Choroid plexus epithelial cell (primary cell): ENCODE measurements around the gene ALPG.

Experiments used
- DNase-seq: peaks from one replicate; pipeline ENCODE4 v3.0.0-alpha.2; 2010; ENCODE audit warnings: low read depth
- H3K4me3 ChIP-seq: 2 replicates; pipeline ENCODE4 v1.5.1; 2011; ENCODE audit warnings: low read depth, mild to moderate bottlenecking, control low read depth, low read length, moderate library complexity
- TF ChIP-seq, protein P1 (sequence below): conservative IDR thresholded peaks from 2 replicates; pipeline ENCODE4 v1.5.1; 2011; ENCODE audit warnings: low read depth, mild to moderate bottlenecking, control low read depth, inconsistent platforms, low read length, moderate library complexity

Gene ALPG

DNA sequence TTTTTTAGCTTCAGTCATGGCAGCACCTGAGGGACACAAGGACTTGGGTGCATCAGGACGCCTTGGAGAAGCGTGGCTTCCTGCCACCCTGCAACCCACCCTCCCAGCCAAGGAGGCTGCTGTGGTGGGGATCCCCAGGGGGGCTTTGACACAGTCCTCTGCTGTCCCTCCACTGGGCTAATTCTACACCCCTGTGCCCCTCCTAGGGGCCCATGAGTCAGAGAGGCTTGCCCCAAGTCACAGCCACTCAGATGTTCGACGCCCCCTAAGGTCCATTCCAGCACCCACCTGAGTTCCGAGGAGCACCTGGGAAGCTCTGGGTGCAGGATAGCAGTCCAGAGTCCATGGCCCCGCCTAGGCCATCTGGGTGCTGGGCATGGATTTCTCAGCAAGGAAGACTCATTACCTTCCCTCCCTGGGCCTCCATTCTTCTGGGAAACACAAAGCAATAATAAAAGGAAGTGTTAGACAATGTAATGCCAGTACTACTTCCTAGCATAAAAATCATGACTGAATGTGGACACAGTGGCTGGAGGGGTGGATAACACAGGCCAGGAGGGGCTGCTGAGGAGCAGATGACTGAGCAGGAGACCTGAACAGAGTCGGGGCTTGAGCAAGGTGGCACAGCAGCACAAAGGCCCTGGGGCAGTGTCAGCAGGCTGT lies 3.7 kb downstream of the ALPG start:
- TF ChIP-seq, protein P1, sequence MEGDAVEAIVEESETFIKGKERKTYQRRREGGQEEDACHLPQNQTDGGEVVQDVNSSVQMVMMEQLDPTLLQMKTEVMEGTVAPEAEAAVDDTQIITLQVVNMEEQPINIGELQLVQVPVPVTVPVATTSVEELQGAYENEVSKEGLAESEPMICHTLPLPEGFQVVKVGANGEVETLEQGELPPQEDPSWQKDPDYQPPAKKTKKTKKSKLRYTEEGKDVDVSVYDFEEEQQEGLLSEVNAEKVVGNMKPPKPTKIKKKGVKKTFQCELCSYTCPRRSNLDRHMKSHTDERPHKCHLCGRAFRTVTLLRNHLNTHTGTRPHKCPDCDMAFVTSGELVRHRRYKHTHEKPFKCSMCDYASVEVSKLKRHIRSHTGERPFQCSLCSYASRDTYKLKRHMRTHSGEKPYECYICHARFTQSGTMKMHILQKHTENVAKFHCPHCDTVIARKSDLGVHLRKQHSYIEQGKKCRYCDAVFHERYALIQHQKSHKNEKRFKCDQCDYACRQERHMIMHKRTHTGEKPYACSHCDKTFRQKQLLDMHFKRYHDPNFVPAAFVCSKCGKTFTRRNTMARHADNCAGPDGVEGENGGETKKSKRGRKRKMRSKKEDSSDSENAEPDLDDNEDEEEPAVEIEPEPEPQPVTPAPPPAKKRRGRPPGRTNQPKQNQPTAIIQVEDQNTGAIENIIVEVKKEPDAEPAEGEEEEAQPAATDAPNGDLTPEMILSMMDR = no peak

DNA sequence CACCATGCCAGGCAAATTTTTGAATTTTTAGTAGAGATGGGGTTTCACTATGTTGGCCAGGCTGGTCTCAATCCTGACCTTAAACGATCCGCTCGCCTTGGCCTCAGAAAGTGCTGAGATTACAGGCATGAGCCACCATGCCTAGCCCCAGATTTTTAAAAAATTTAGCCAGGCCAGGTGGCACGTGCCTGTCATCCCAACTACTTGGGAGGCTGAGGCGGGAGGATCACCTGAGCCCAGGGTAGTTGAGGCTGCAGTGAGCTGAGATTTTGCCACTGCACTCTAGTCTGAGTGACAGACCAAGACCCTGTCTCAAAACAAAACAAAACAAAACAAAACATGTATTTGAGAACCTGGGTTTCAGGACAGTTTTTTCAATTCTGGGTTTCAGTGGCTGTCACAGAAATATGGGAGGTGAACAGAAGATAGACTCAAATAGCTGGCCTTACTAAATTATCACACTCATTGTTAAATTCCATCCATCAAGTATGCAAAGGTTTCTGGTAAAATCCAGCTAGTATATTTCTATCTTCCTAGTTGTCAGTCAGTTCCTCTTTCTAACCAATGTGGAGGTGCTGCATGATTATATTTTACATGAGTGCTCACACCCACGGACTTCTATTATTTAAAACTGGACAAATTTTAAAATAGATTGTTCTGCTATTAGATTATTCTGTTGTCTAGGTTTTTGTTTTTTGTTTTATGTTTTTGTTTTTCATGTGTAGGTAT lies 5.4 kb downstream of the ALPG start:
- no peak for DNase-seq
- no peak overlapping the region for H3K4me3 ChIP-seq
- TF ChIP-seq, protein P1 = no peak

More for the DNA sequence above, 3.7 kb downstream of the ALPG start:
- DNase-seq = no peak
- no peak overlapping the region for H3K4me3 ChIP-seq

DNA sequence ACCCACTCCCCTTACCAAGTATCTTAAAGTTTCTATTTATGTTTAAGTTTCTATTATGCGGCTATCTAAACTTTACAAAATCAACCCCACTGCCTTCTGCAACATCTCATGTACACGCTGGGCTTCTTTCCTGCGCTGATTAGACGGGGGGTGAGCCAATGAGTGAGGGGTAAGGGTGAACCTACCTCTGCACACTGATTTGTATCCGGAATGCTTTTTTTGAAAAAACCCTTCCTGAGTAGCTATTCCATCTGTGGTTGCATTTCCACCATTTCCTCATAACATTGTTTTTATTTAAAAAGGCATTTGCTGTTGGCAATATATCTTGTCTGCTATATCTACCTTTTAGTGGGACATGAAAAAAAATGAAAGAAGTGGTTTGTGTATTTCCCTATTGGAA lies 6.3 kb downstream of the ALPG start:
- H3K4me3 ChIP-seq = no peak overlapping the region
- no peak for DNase-seq
- TF ChIP-seq, protein P1 = no peak

DNA sequence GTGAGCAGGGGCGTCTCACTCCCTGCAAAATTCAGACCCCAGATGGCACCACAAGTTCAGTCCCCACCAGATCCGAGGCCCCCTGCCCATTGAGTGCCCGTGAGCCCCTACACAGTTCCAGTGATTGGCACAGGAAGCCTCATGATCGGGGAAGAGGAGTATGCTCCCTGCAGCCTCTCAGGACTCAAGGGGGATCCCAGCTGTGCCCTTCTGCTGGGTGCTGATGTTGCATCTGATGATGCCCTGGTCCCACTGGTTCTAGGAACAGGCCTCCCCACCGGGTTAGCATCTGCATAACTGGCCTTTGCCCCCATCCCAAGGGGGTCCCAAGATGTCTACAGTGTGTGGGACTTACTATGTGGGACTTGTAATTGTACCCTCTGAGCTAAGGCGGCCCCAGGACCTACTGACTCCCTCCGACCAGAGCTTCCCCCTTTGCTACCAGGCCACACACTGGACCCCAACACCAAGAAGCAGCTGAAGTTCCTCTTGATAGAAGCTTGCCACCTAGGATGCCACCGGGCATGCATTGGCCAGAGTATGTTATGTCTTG lies 8.6 kb downstream of the ALPG start:
- TF ChIP-seq, protein P1 = no peak
- DNase-seq = no peak
- no peak overlapping the region for H3K4me3 ChIP-seq

DNA sequence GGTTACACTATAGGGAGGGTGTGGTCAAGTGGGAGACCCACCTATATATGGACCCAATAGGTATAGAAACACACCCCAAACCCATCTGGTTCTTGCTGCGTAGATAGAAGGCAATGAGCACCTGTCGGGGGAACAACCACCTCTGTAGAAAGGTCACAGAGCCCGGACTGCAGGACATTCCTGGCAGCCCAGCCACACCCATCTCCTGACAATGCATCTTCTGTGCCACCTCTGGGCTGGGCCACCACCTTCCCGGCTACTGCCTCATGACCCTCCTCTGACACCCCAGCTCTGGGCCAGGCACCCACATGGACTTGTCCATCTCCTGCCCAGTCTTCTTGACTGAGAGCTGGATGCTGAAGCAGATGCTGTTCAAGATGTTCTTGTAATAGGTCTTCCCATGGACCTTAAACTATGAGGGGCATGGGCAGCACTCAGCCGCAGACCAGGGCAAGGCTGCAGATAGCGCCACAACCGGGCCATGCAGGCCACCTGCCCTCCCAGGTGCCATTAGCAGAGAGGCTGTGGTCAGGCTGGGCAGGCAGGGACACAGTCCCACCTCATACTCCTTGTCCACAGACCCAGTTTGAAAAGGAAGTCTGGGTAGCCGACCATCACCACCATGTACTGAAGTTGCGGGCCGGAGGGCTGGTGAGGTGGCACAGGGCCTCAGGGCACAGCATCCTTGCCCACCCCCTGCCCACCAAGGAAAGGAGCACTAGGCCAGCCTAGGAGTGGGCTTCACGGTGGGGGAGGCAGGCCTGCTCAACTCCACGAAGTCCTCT lies 9.3 kb downstream of the ALPG start:
- TF ChIP-seq, protein P1 = no peak
- H3K4me3 ChIP-seq = no peak overlapping the region
- no peak for DNase-seq

DNA sequence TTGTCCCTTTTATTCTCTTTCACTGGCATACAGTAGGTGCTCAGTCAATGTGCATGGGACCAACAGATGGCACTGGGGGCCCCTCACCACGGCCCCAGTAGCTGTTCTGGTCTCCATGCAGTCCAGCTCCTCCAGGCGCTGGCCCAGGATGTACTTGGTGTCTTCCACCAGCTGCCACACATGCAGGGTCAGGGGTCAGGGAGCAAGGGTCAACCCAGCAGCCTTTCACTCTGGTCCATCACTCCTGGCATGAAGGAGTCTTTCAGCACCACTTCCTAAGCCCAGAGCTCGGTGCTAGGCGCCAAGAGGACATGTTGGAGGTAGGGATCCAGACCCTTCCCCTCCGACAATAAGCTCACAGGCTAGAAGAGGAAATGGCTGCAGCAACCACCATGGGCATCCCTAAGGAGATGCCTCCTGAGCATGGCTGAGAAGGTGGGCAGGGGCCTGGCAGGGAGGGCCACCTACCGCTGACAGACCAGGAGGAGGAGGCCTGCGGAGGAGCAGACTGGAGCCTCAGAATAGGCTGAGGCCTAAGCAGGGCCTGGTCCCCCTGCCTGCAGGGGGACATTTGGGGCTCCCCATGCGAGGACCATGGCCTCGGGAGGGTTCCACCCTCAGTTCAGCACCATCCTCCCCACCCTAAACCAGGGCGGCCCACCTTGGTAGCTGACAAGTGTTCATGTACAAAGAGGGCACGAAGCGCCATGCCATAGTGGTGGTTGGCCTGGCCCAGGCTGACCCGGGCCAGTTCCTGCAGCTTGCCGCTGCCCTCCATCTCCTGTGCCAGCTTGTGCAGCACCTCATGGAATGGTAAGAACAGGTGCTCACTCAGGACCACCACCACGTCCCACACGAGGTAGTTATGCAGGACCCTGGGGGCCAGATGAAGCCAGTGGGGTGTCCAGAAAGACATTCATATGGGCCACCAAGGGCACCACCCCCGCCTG lies 10.2 kb downstream of the ALPG start:
- no peak overlapping the region for H3K4me3 ChIP-seq
- DNase-seq = no peak
- TF ChIP-seq, protein P1 = no peak
